GM12872 (cell line): Measurements from ENCODE around the gene KCNA2.

Experiments used
- CTCF ChIP-seq: IDR thresholded peaks from 3 replicates; pipeline ENCODE4 v1.5.1; 2011; ENCODE audit warnings: low read depth, mild to moderate bottlenecking, low read length, moderate library complexity; ENCODE audit not compliant: insufficient read depth

KCNA2 gene

GRCh38 chr1:110551278-110551809, 54.8 kb downstream of the KCNA2 start:
- TF ChIP-seq CTCF = no peak

GRCh38 chr1:110549831-110550230, 56.3 kb downstream of the KCNA2 start:
- no peak for TF ChIP-seq CTCF

GRCh38 chr1:110548381-110548780, 57.8 kb downstream of the KCNA2 start:
- peak; percentile 70 for TF ChIP-seq CTCF

- no peak for TF ChIP-seq CTCF
Observed at GRCh38 chr1:110547017-110547416, 59.1 kb downstream of the KCNA2 start.

GRCh38 chr1:110545492-110545891, 60.7 kb downstream of the KCNA2 start:
- no peak for TF ChIP-seq CTCF

- TF ChIP-seq CTCF = no peak
Observed at GRCh38 chr1:110544753-110545152, 61.4 kb downstream of the KCNA2 start.
